SK-N-SH (cell line): ENCODE measurements around the gene CBFB. TPM values are rescaled to one million over a fixed set of nuclear protein-coding genes. Genes with fewer than 3 reads are reported as not detected.

ENCODE experiments used
- CTCF ChIA-PET: fragments of 300-600, 350-600 bp; formaldehyde crosslinking; extraction: SDS; loops from one replicate; lab custom pipeline; 2021; lab: Yijun Ruan, JAX
- POLR2A ChIA-PET: fragments of 350-600 bp; sonication (Branson Sonifier 250); formaldehyde crosslinking; extraction: SDS; loops from one replicate; lab custom pipeline; 2020; ENCODE audit warnings: antibody characterized with exemption, inconsistent platforms; lab: Yijun Ruan, JAX
- DNase-seq: peaks from one replicate; pipeline ENCODE4 v3.0.0; 2012
- H2AFZ ChIP-seq: fragments of 200-600 bp; sonication (generic); 2 replicates; pipeline ENCODE4 v1.8.1; 2016; ENCODE audit warnings: antibody characterized with exemption, mild to moderate bottlenecking, low read depth
- H3F3A ChIP-seq: fragments of 200-600 bp; sonication (generic); replicated peaks from 2 replicates; pipeline ENCODE3; 2016; ENCODE audit warnings: antibody characterized with exemption, mild to moderate bottlenecking; ENCODE audit not compliant: insufficient read depth
- H3K27ac ChIP-seq, 2 experiments: fragments of 200-500 bp in 1 of 2; fragments of 200-600 bp in 1 of 2; sonication (Bioruptor generic) in 1 of 2; sonication (generic), shearing (Covaris generic) in 1 of 2; 2 replicates each; pipeline versions ENCODE4 v1.5.1 to v1.6.1; 2014 to 2016; ENCODE audit warnings: low read depth in 2 of 2, inconsistent platforms in 1 of 2, low read length in 1 of 2, mild to moderate bottlenecking in 1 of 2, mixed read lengths in 1 of 2
- H3K27me3 ChIP-seq: fragments of 200-600 bp; sonication (generic), shearing (Covaris generic); 2 replicates; pipeline ENCODE4 v1.6.1; 2016; ENCODE audit warnings: mixed run types; ENCODE audit not compliant: insufficient read depth
- H3K36me3 ChIP-seq, 2 experiments: fragments of 200-500 bp in 1 of 2; fragments of 200-600 bp in 1 of 2; sonication (Bioruptor generic) in 1 of 2; sonication (generic) in 1 of 2; replicated peaks in 1 of 2; 2 replicates each; pipeline versions ENCODE3 to v1.5.1; 2014 to 2016; ENCODE audit warnings: low read length in 1 of 2, mild to moderate bottlenecking in 1 of 2; ENCODE audit not compliant: insufficient read depth in 2 of 2, control insufficient read depth in 1 of 2
- H3K4me1 ChIP-seq, 2 experiments: fragments of 200-500 bp in 1 of 2; fragments of 200-600 bp in 1 of 2; sonication (Bioruptor generic) in 1 of 2; sonication (generic), shearing (Covaris generic) in 1 of 2; 2 replicates each; pipeline versions ENCODE4 v1.5.1 to v1.6.1; 2014 to 2016; ENCODE audit warnings: low read depth in 1 of 2, low read length in 1 of 2, mixed run types in 1 of 2; ENCODE audit not compliant: insufficient read depth in 2 of 2, control insufficient read depth in 1 of 2
- H3K4me2 ChIP-seq: fragments of 200-600 bp; sonication (generic), shearing (Covaris generic); 2 replicates; pipeline ENCODE4 v1.6.1; 2017; ENCODE audit warnings: mixed run types
- H3K4me3 ChIP-seq, 2 experiments: fragments of 200-500 bp in 1 of 2; fragments of 200-600 bp in 1 of 2; sonication (Bioruptor generic) in 1 of 2; sonication (generic), shearing (Covaris generic) in 1 of 2; 2 replicates each; pipeline versions ENCODE4 v1.5.1 to v1.8.1; 2014 to 2016; ENCODE audit warnings: low read depth in 2 of 2, inconsistent platforms in 1 of 2, low read length in 1 of 2, mild to moderate bottlenecking in 1 of 2, mixed read lengths in 1 of 2, moderate library complexity in 1 of 2
- H3K79me2 ChIP-seq: fragments of 200-600 bp; sonication (generic); 2 replicates; pipeline ENCODE4 v1.8.1; 2017; ENCODE audit warnings: mild to moderate bottlenecking; ENCODE audit not compliant: insufficient read depth
- H3K9ac ChIP-seq: fragments of 200-600 bp; sonication (generic); 2 replicates; pipeline ENCODE4 v1.6.1; 2017; ENCODE audit warnings: mixed run types
- H3K9me2 ChIP-seq: fragments of 200-600 bp; sonication (generic); 2 replicates; pipeline ENCODE4 v1.6.1; 2017; ENCODE audit warnings: mixed run types
- H3K9me3 ChIP-seq: fragments of 200-600 bp; sonication (generic); 2 replicates; pipeline ENCODE4 v1.6.1; 2017; ENCODE audit warnings: mixed run types, mild to moderate bottlenecking, moderate library complexity
- H4K20me1 ChIP-seq: fragments of 200-600 bp; sonication (generic); 2 replicates; pipeline ENCODE4 v1.6.1; 2017; ENCODE audit warnings: mild to moderate bottlenecking, mixed run types; ENCODE audit not compliant: insufficient read depth
- CHD2 ChIP-seq: fragments of 150-350 bp; IDR thresholded peaks from 2 replicates; pipeline ENCODE4 v1.6.1; 2018; ENCODE audit warnings: low read length; ENCODE audit not compliant: partially characterized antibody
- EP300 ChIP-seq, 2 experiments: IDR thresholded peaks; 2 replicates each; pipeline versions ENCODE4 v1.4.0 to v1.6.1; 2012; ENCODE audit warnings: borderline replicate concordance in 1 of 2, low read depth in 1 of 2, low read length in 1 of 2
- FOSL2 ChIP-seq: IDR thresholded peaks from 2 replicates; pipeline ENCODE4 v1.4.0; 2012; ENCODE audit warnings: low read depth, mild to moderate bottlenecking, moderate library complexity, borderline replicate concordance
- FOXJ3 ChIP-seq: sonication (generic); formaldehyde crosslinking; IDR thresholded peaks from 2 replicates; pipeline ENCODE4 v1.5.1; 2020; ENCODE audit warnings: mild to moderate bottlenecking, missing genetic modification reagents
- FOXM1 ChIP-seq: IDR thresholded peaks from 2 replicates; pipeline ENCODE4 v1.4.0; 2012; ENCODE audit warnings: low read depth, mild to moderate bottlenecking
- GABPA ChIP-seq: IDR thresholded peaks from 2 replicates; pipeline ENCODE4 v1.4.0; 2012; ENCODE audit warnings: low read depth, mild to moderate bottlenecking
- GATA2 ChIP-seq: sonication (generic); formaldehyde crosslinking; IDR thresholded peaks from 2 replicates; pipeline ENCODE4 v1.5.0; 2020; ENCODE audit warnings: mild to moderate bottlenecking, missing genetic modification reagents
- JUND ChIP-seq: IDR thresholded peaks from 2 replicates; pipeline ENCODE4 v1.4.0; 2012
- MXI1 ChIP-seq: IDR thresholded peaks from 2 replicates; pipeline ENCODE4 v1.6.1; 2012; ENCODE audit warnings: mild to moderate bottlenecking, low read depth, low read length, improper control_type of control experiment
- RAD21 ChIP-seq: IDR thresholded peaks from 2 replicates; pipeline ENCODE4 v1.6.1; 2012; ENCODE audit warnings: mild to moderate bottlenecking, low read length
- RFX5 ChIP-seq: IDR thresholded peaks from 2 replicates; pipeline ENCODE4 v1.6.1; 2012; ENCODE audit warnings: mild to moderate bottlenecking, improper control_type of control experiment, low read length
- SIN3A ChIP-seq: IDR thresholded peaks from 2 replicates; pipeline ENCODE4 v1.6.1; 2012; ENCODE audit warnings: low read depth, mild to moderate bottlenecking, low read length, moderate library complexity, borderline replicate concordance
- TAF1 ChIP-seq: IDR thresholded peaks from 2 replicates; pipeline ENCODE4 v1.6.1; 2012; ENCODE audit warnings: low read depth, mild to moderate bottlenecking, low read length, moderate library complexity, borderline replicate concordance
- TCF12 ChIP-seq: IDR thresholded peaks from 2 replicates; pipeline ENCODE4 v1.4.0; 2012
- YY1 ChIP-seq: IDR thresholded peaks from 2 replicates; pipeline ENCODE4 v1.4.0; 2012; ENCODE audit warnings: low read depth, mild to moderate bottlenecking
- WGBS: methylation state at CpG from one replicate; pipeline ENCODE4 v1.1.6; 2017; ENCODE audit warnings: low lambda C conversion rate; 5-methylcytosine and 5-hydroxymethylcytosine counted together
- polyA plus RNA-seq, 3 experiments: library from polyadenylated mRNA; depleted of rRNA; stranded (reverse); fragments of >200 nt; gene quantifications; 2 replicates each; pipeline ENCODE4 v1.2.3, GENCODE V29; 2012
- TF ChIP-seq, protein P1 (sequence below): fragments of 150-350 bp; IDR thresholded peaks from 2 replicates; pipeline ENCODE4 v1.6.1; 2016; ENCODE audit warnings: mild to moderate bottlenecking, low read depth, low read length
- TF ChIP-seq, protein P2 (sequence below): fragments of 200-600 bp; sonication (generic); IDR thresholded peaks from 2 replicates; pipeline ENCODE4 v1.6.1; 2017; ENCODE audit warnings: antibody characterized with exemption, mild to moderate bottlenecking, moderate library complexity
- TF ChIP-seq, protein P3 (sequence below): IDR thresholded peaks from 2 replicates; pipeline ENCODE4 v1.4.0; 2012; ENCODE audit warnings: low read depth
- TF ChIP-seq, protein P4 (sequence below): IDR thresholded peaks from 2 replicates; pipeline ENCODE4 v1.6.1; 2012; ENCODE audit warnings: mild to moderate bottlenecking, low read depth, low read length, moderate library complexity

CBFB gene
- polyA plus RNA-seq, 1 of the 3 experiments (the other 2 are of a cell fraction), result 40.1 TPM

DNA sequence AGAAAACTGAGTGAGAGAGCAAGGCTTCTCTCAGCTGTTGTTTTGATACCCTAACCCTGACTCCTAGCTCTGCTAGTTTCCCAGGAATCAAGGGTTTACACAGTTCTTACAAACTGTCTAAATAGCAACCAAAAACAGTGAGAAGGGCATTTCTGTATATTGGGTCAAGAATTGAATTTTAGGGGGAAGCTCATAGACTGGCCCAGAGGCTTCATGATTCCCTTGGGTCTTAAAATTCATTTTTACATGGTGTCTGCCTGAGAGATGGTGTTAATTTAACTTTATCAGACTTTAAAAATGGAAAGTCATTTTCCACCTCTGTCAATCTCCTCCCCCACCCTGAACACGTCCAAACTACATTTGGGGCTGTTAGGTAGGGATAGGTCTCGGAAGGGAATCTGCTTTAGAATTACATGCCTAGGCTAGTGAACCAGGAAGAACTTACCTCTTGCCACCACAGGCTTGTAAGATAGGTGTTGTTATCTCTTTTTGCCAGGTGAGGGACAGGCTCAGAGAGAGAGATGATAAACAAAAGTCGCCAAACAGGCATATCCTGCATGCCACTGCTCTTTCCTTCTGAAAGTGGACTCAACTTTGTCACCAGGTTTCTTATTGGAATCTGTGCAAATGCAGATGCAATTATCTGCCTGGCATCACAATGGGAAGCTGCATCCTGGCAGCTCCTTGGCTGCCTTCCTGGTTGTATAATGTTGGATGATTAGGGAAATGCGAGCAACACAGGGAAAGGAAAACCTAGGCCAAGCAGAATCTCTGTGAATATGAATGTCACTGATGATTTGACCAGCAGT is 83.8 kb downstream of the CBFB start:
- Histone ChIP-seq H2AFZ (no peak overlapping the region), H3K4me3 (no peak overlapping the region), H3K27ac (no peak overlapping the region), H3K36me3 (no peaks in the 10 kb centered on the region), H3K27me3 (no peaks in the 10 kb centered on the region), H3K9me2 (no peaks in the 10 kb centered on the region), H3K79me2 (peaks cover 69% of the 10 kb centered on the region), H3K4me2 (no peak overlapping the region)
- CTCF ChIA-PET, result interaction anchor here (0.7 to 2.9 kb wide), 5 partner anchors 12 to 99 kb away, joined by 3 to 13 read pairs (median 4); no protein-coding TSS in a partner anchor
- 90% methylated on average over 4 of the region's 4 CpGs for WGBS
- TF ChIP-seq MXI1 (no peak), FOXM1 (no peak), FOXJ3 (CRISPR knock-in tag) (no peak), RAD21 (no peak), GABPA (no peak), YY1 (no peak), SIN3A (no peak), EP300 (IDR thresholded peaks at IDR 0.05; ENCODE audit: borderline replicate concordance in 1 of 2, low read depth in 1 of 2, low read length in 1 of 2) (no peak), GATA2 (no peak), TCF12 (no peak), JUND (no peak), FOSL2 (no peak), RFX5 (no peak), CHD2 (no peak), TAF1 (no peak)
- TF ChIP-seq, protein P1, sequence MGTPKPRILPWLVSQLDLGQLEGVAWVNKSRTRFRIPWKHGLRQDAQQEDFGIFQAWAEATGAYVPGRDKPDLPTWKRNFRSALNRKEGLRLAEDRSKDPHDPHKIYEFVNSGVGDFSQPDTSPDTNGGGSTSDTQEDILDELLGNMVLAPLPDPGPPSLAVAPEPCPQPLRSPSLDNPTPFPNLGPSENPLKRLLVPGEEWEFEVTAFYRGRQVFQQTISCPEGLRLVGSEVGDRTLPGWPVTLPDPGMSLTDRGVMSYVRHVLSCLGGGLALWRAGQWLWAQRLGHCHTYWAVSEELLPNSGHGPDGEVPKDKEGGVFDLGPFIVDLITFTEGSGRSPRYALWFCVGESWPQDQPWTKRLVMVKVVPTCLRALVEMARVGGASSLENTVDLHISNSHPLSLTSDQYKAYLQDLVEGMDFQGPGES, result no peak
- TF ChIP-seq, protein P2, sequence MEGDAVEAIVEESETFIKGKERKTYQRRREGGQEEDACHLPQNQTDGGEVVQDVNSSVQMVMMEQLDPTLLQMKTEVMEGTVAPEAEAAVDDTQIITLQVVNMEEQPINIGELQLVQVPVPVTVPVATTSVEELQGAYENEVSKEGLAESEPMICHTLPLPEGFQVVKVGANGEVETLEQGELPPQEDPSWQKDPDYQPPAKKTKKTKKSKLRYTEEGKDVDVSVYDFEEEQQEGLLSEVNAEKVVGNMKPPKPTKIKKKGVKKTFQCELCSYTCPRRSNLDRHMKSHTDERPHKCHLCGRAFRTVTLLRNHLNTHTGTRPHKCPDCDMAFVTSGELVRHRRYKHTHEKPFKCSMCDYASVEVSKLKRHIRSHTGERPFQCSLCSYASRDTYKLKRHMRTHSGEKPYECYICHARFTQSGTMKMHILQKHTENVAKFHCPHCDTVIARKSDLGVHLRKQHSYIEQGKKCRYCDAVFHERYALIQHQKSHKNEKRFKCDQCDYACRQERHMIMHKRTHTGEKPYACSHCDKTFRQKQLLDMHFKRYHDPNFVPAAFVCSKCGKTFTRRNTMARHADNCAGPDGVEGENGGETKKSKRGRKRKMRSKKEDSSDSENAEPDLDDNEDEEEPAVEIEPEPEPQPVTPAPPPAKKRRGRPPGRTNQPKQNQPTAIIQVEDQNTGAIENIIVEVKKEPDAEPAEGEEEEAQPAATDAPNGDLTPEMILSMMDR, result no peak
- TF ChIP-seq, protein P3, sequence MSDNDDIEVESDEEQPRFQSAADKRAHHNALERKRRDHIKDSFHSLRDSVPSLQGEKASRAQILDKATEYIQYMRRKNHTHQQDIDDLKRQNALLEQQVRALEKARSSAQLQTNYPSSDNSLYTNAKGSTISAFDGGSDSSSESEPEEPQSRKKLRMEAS, result no peak
- TF ChIP-seq, protein P4, sequence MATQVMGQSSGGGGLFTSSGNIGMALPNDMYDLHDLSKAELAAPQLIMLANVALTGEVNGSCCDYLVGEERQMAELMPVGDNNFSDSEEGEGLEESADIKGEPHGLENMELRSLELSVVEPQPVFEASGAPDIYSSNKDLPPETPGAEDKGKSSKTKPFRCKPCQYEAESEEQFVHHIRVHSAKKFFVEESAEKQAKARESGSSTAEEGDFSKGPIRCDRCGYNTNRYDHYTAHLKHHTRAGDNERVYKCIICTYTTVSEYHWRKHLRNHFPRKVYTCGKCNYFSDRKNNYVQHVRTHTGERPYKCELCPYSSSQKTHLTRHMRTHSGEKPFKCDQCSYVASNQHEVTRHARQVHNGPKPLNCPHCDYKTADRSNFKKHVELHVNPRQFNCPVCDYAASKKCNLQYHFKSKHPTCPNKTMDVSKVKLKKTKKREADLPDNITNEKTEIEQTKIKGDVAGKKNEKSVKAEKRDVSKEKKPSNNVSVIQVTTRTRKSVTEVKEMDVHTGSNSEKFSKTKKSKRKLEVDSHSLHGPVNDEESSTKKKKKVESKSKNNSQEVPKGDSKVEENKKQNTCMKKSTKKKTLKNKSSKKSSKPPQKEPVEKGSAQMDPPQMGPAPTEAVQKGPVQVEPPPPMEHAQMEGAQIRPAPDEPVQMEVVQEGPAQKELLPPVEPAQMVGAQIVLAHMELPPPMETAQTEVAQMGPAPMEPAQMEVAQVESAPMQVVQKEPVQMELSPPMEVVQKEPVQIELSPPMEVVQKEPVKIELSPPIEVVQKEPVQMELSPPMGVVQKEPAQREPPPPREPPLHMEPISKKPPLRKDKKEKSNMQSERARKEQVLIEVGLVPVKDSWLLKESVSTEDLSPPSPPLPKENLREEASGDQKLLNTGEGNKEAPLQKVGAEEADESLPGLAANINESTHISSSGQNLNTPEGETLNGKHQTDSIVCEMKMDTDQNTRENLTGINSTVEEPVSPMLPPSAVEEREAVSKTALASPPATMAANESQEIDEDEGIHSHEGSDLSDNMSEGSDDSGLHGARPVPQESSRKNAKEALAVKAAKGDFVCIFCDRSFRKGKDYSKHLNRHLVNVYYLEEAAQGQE, result no peak
- TF ChIP-seq, all 33 proteins: peak for 0
- peaks cover 29% of the 10 kb centered on the region for H3F3A ChIP-seq
- POLR2A ChIA-PET, result no interaction called here
- peaks cover 14 to 16% of the 10 kb centered on the region in 2 experiments; a peak in 2 of 4 replicates for H3K4me1 ChIP-seq
- H3K9ac ChIP-seq, result no peak overlapping the region
- H3K9me3 ChIP-seq, result no peaks in the 10 kb centered on the region
- no peak for DNase-seq
- peaks cover 8% of the 10 kb centered on the region for H4K20me1 ChIP-seq
